Endothelial cell of umbilical vein (primary cell): ENCODE data around the gene OTUD3. TPM values are rescaled to one million over a fixed set of nuclear protein-coding genes. Genes with fewer than 3 reads are reported as not detected.

ENCODE experiments used
- BruUV-seq: library from RNA; stranded (reverse); fragments of 400-500 nt; replicated peaks from 2 replicates; lab custom pipeline; 2021; lab: Mats Ljungman, UMichigan
- CTCF ChIA-PET: fragments of 300-600, 350-600 bp; sonication (Branson Sonifier 250); formaldehyde crosslinking; loops from one replicate; lab custom pipeline; 2021; ENCODE audit warnings: antibody characterized with exemption, inconsistent platforms; lab: Charles Lee
- POLR2A ChIA-PET: fragments of 300-600, 350-600 bp; sonication (Branson Sonifier 250); formaldehyde crosslinking; loops from one replicate; lab custom pipeline; 2021; ENCODE audit warnings: antibody characterized with exemption, inconsistent platforms; lab: Charles Lee
- DNase-seq: peaks from one replicate; pipeline ENCODE4 v3.0.0-alpha.2; 2011; ENCODE audit warnings: low read depth, low spot score
- FAIRE-seq: peaks from 2 replicates; lab custom pipeline; 2011; peaks lifted over from hg19 to GRCh38; lab: Jason Lieb, UNC
- H2AFZ ChIP-seq: 2 replicates; pipeline ENCODE4 v1.6.0; 2012; ENCODE audit warnings: low read depth, low read length, control low read depth, inconsistent platforms
- H3K27ac ChIP-seq: 2 replicates; pipeline ENCODE4 v1.5.1; 2011; ENCODE audit warnings: low read depth, mild to moderate bottlenecking, control low read depth, low read length, moderate library complexity; ENCODE audit not compliant: insufficient read depth
- H3K27me3 ChIP-seq, 2 experiments: 2 replicates each; pipeline versions ENCODE4 v1.6.0 to v1.6.1; 2011; ENCODE audit warnings: low read length in 2 of 2, mixed read lengths in 1 of 2; ENCODE audit not compliant: control insufficient read depth in 2 of 2, insufficient read depth in 2 of 2
- H3K36me3 ChIP-seq, 2 experiments: 2 replicates in 1 of 2; 3 replicates in 1 of 2; pipeline ENCODE4 v1.5.1; 2011; ENCODE audit warnings: low read length in 2 of 2, mild to moderate bottlenecking in 1 of 2, moderate library complexity in 1 of 2; ENCODE audit not compliant: control insufficient read depth in 2 of 2, insufficient read depth in 2 of 2; ENCODE audit errors: extremely low read depth in 1 of 2
- H3K4me1 ChIP-seq: 3 replicates; pipeline ENCODE4 v1.5.1; 2011; ENCODE audit warnings: mild to moderate bottlenecking, low read length; ENCODE audit not compliant: control insufficient read depth, insufficient read depth; ENCODE audit errors: extremely low read depth
- H3K4me2 ChIP-seq: 2 replicates; pipeline ENCODE4 v1.6.1; 2011; ENCODE audit warnings: low read length, control low read depth, mixed read lengths; ENCODE audit not compliant: insufficient read depth
- H3K4me3 ChIP-seq, 3 experiments: fragments of 200-600 bp in 1 of 3; sonication (generic), shearing (Covaris generic) in 1 of 3; replicated peaks in 1 of 3; 2 replicates each; pipeline ENCODE4 v1.5.1; 2011 to 2016; ENCODE audit warnings: control low read depth in 3 of 3, low read length in 3 of 3, mild to moderate bottlenecking in 2 of 3, inconsistent platforms in 1 of 3, low read depth in 1 of 3, moderate library complexity in 1 of 3; ENCODE audit not compliant: insufficient read depth in 1 of 3
- H3K79me2 ChIP-seq: 2 replicates; pipeline ENCODE4 v1.6.0; 2012; ENCODE audit warnings: low read length, inconsistent platforms; ENCODE audit not compliant: control insufficient read depth, insufficient read depth
- H3K9ac ChIP-seq: replicated peaks from 2 replicates; pipeline ENCODE3; 2011; ENCODE audit warnings: low read length, control low read depth; ENCODE audit not compliant: insufficient read depth; ENCODE audit errors: extremely low read depth
- H3K9me1 ChIP-seq: replicated peaks from 3 replicates; pipeline ENCODE4 v1.6.0; 2011; ENCODE audit warnings: mild to moderate bottlenecking, low read length; ENCODE audit not compliant: control insufficient read depth, insufficient read depth; ENCODE audit errors: extremely low read depth
- H3K9me3 ChIP-seq: replicated peaks from 2 replicates; pipeline ENCODE4 v1.5.1; 2012; ENCODE audit warnings: low read length, inconsistent platforms; ENCODE audit not compliant: control insufficient read depth, insufficient read depth
- H4K20me1 ChIP-seq: replicated peaks from 2 replicates; pipeline ENCODE3; 2011; ENCODE audit warnings: mild to moderate bottlenecking, low read length; ENCODE audit not compliant: control insufficient read depth, insufficient read depth; ENCODE audit errors: extremely low read depth
- EZH2 ChIP-seq: IDR thresholded peaks from 2 replicates; pipeline ENCODE4 v1.6.1; 2012; ENCODE audit warnings: borderline replicate concordance, low read depth, mild to moderate bottlenecking, moderate library complexity, low read length, inconsistent platforms; ENCODE audit not compliant: severe bottlenecking
- FOS ChIP-seq: IDR thresholded peaks from 2 replicates; pipeline ENCODE4 v1.6.1; 2011; ENCODE audit warnings: mild to moderate bottlenecking, low read length, moderate library complexity, borderline replicate concordance; ENCODE audit not compliant: insufficient read depth
- GATA2 ChIP-seq: IDR thresholded peaks from 2 replicates; pipeline ENCODE4 v1.7.0; 2011; ENCODE audit warnings: low read depth, mild to moderate bottlenecking, moderate library complexity, mixed read lengths, low read length; ENCODE audit not compliant: insufficient read length, insufficient read depth
- JUN ChIP-seq: IDR thresholded peaks from 2 replicates; pipeline ENCODE4 v1.6.1; 2011; ENCODE audit warnings: borderline replicate concordance, low read depth; ENCODE audit not compliant: insufficient read length, insufficient read depth
- MAX ChIP-seq: IDR thresholded peaks from 2 replicates; pipeline ENCODE4 v1.6.1; 2011; ENCODE audit not compliant: insufficient read depth, insufficient read length
- MYC ChIP-seq: IDR thresholded peaks from one replicate; pipeline ENCODE4 v1.6.1; 2011; ENCODE audit warnings: mild to moderate bottlenecking, low read depth, low read length
- POLR2A ChIP-seq: IDR thresholded peaks from 2 replicates; pipeline ENCODE4 v1.6.1; 2012; ENCODE audit warnings: low read depth, mild to moderate bottlenecking, control low read depth, low read length
- POLR2AphosphoS5 ChIP-seq: IDR thresholded peaks from 2 replicates; pipeline ENCODE4 v1.6.1; 2012; ENCODE audit warnings: low read depth, mild to moderate bottlenecking, control low read depth, low read length, moderate library complexity; ENCODE audit not compliant: insufficient read depth
- dilution Hi-C: fragments of 300-500 bp; cut with MboI; formaldehyde crosslinking; loops from one replicate; pipeline ENCODE4 v1.15.0; 2019; ENCODE audit warnings: low sequenced_read_pairs; ENCODE audit not compliant: extremely low pct_ligation_motif_present
- intact Hi-C: fragments of 100-400 bp; cut with micrococcal nuclease; formaldehyde crosslinking; loops from one replicate; pipeline ENCODE4 v1.10.0; 2022
- polyA plus RNA-seq, 4 experiments: library from polyadenylated mRNA; depleted of rRNA in 3 of 4; stranded (reverse) in 3 of 4; unstranded in 1 of 4; fragments of >200 nt; gene quantifications; 2 replicates each; pipeline versions ENCODE4 v1.2.1 to v1.2.3, GENCODE V29; 2011 to 2012; ENCODE audit warnings: missing spikeins in 1 of 4
- total RNA-seq: library from RNA; stranded (reverse); gene quantifications from 2 replicates; pipeline ENCODE4 v1.2.3, GENCODE V29; 2021
- TF ChIP-seq, protein P1 (sequence below), 2 donors: IDR thresholded peaks; 1 replicate in 1 of 2; 2 replicates in 1 of 2; pipeline ENCODE4 v1.5.1; 2011; ENCODE audit warnings: low read length in 2 of 2, mild to moderate bottlenecking in 2 of 2, moderate library complexity in 2 of 2, control low read depth in 1 of 2, inconsistent platforms in 1 of 2, low read depth in 1 of 2; ENCODE audit not compliant: insufficient read depth in 1 of 2; ENCODE audit errors: extremely low read depth in 1 of 2

Gene OTUD3
- total and polyA plus RNA-seq, 2 donors (not counting 3 experiments of a cell fraction or from before 2014, with no cell fraction given) = 3.1 to 10.6 TPM

DNA sequence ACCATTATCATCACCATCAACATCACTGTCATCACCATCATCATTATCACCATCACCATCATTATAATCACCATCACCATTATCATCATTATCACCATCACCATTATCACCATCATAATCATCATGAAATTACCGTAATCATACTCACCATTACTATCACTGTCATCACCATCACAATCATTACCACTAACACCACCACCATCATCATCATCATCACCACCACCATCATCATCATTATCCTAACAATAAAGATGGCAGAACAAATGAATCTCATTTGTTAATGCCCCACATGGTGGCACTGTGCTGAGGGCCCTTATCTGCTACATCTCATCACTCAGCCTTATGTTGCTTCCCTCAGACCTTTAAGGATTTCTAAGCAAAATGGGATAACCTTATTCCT lies 50.7 kb downstream of the OTUD3 start:
- dilution Hi-C loops (no loop called here), intact Hi-C loops (no loop called here)
- Histone ChIP-seq H4K20me1 (no peaks in the 10 kb centered on the region), H3K27me3 (no peaks in the 10 kb centered on the region), H3K4me3 (no peak overlapping the region), H3K4me2 (no peak overlapping the region), H3K9me3 (peaks cover 7% of the 10 kb centered on the region), H3K9ac (no peak overlapping the region), H3K36me3 (no peaks in the 10 kb centered on the region), H3K79me2 (no peaks in the 10 kb centered on the region), H2AFZ (no peak overlapping the region), H3K4me1 (no peaks in the 10 kb centered on the region), H3K27ac (no peak overlapping the region), H3K9me1 (no peaks in the 10 kb centered on the region)
- no TSS peak for BruUV-seq
- FAIRE-seq (no peak), DNase-seq (no peak)
- ChIA-PET CTCF (no interaction called here), POLR2A (no interaction called here)
- no peak for TF ChIP-seq GATA2
- no peak for TF ChIP-seq JUN
- no peak for TF ChIP-seq MYC
- TF ChIP-seq POLR2AphosphoS5 = no peak
- no peak for TF ChIP-seq POLR2A

GRCh38 chr1:19934336-19934735 lies 52.1 kb downstream of the OTUD3 start:
- no peak overlapping the region for H3K27ac ChIP-seq
- H3K4me2 ChIP-seq = no peak overlapping the region
- TF ChIP-seq EZH2 (no peak), MAX (no peak), GATA2 (no peak), JUN (no peak), FOS (no peak), POLR2AphosphoS5 (no peak), POLR2A (no peak), MYC (no peak)
- TF ChIP-seq, protein P1, sequence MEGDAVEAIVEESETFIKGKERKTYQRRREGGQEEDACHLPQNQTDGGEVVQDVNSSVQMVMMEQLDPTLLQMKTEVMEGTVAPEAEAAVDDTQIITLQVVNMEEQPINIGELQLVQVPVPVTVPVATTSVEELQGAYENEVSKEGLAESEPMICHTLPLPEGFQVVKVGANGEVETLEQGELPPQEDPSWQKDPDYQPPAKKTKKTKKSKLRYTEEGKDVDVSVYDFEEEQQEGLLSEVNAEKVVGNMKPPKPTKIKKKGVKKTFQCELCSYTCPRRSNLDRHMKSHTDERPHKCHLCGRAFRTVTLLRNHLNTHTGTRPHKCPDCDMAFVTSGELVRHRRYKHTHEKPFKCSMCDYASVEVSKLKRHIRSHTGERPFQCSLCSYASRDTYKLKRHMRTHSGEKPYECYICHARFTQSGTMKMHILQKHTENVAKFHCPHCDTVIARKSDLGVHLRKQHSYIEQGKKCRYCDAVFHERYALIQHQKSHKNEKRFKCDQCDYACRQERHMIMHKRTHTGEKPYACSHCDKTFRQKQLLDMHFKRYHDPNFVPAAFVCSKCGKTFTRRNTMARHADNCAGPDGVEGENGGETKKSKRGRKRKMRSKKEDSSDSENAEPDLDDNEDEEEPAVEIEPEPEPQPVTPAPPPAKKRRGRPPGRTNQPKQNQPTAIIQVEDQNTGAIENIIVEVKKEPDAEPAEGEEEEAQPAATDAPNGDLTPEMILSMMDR (IDR thresholded peaks at IDR 0.05; ENCODE audit: extremely low read depth in 1 of 2, insufficient read depth in 1 of 2, low read depth in 1 of 2, low read length in 2 of 2) = no peak
- no peak overlapping the region for H3K9ac ChIP-seq
- no peak for FAIRE-seq
- no peaks in the 10 kb centered on the region for H3K9me1 ChIP-seq
- no TSS peak for BruUV-seq
- ChIA-PET POLR2A (no interaction called here), CTCF (no interaction called here)
- dilution Hi-C loops = no loop called here
- H4K20me1 ChIP-seq = no peaks in the 10 kb centered on the region
- no peak overlapping the region for H3K4me3 ChIP-seq
- no peaks in the 10 kb centered on the region for H3K79me2 ChIP-seq
- peaks cover 7% of the 10 kb centered on the region for H3K9me3 ChIP-seq
- H3K27me3 ChIP-seq = no peaks in the 10 kb centered on the region
- no peaks in the 10 kb centered on the region for H3K36me3 ChIP-seq
- DNase-seq = no peak
- H2AFZ ChIP-seq = no peak overlapping the region
- H3K4me1 ChIP-seq = no peaks in the 10 kb centered on the region
- intact Hi-C loops = no loop called here
